BJ (cell line): ENCODE measurements around the gene HIPK2. TPM values are rescaled to one million over a fixed set of nuclear protein-coding genes. Genes with fewer than 3 reads are reported as not detected.

Source experiments
- CTCF ChIA-PET: fragments of 350-600 bp; formaldehyde crosslinking; extraction: SDS; loops from one replicate; lab custom pipeline; 2021; ENCODE audit warnings: antibody characterized with exemption, inconsistent platforms; lab: Yijun Ruan, JAX
- POLR2A ChIA-PET: fragments of 300-600 bp; sonication (Branson Sonifier 250); formaldehyde crosslinking; extraction: SDS; loops from one replicate; lab custom pipeline; 2021; ENCODE audit warnings: antibody characterized with exemption; lab: Charles Lee
- DNase-seq: peaks from one replicate; pipeline ENCODE4 v3.0.0-alpha.2; 2011; ENCODE audit warnings: low read depth
- H3K27me3 ChIP-seq: 2 replicates; pipeline ENCODE4 v1.6.0; 2011; ENCODE audit warnings: low read length; ENCODE audit not compliant: control insufficient read depth, insufficient read depth
- H3K36me3 ChIP-seq: 2 replicates; pipeline ENCODE4 v1.5.1; 2011; ENCODE audit warnings: low read length; ENCODE audit not compliant: control insufficient read depth, insufficient read depth
- H3K4me3 ChIP-seq: 2 replicates; pipeline ENCODE4 v1.5.1; 2011; ENCODE audit warnings: low read depth, mild to moderate bottlenecking, control low read depth, low read length
- polyA plus RNA-seq: library from polyadenylated mRNA; depleted of rRNA; stranded (reverse); fragments of >200 nt; gene quantifications from 2 replicates; pipeline ENCODE4 v1.2.3, GENCODE V29; 2011
- TF ChIP-seq, protein P1 (sequence below): IDR thresholded peaks from 2 replicates; pipeline ENCODE4 v1.5.1; 2011; ENCODE audit warnings: low read depth, mild to moderate bottlenecking, control low read depth, inconsistent platforms, low read length, moderate library complexity; ENCODE audit not compliant: insufficient read depth

The HIPK2 gene
- polyA plus RNA-seq, 1 experiment, result 3.6 TPM

DNA sequence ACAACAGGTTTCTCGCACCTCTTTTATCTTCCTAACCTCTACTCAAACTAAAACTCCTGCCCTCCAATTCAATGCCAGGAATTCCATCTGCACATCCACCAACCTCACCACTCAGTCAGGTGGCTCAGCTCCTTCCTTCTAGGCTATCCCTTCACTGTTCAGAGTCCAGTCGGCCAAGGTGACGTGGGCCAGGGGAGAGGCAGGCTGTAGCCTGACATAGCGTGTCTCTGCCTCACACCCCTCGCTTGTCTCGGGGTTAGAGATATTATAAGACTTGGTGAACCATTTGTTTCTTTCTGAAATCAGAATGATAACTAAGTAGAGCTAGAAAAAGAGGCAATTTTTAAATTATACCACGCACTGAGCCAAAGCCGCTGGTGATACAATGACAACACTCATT, 31.1 kb downstream of the HIPK2 start:
- POLR2A ChIA-PET, result no interaction called here
- CTCF ChIA-PET, result interaction anchor here (1.1 to 2.1 kb wide), 3 partner anchors 12 to 24 kb away, joined by 3 to 10 read pairs (median 5); no protein-coding TSS in a partner anchor
- H3K36me3 ChIP-seq, result no peaks in the 10 kb centered on the region
- no peak for DNase-seq
- no peak overlapping the region for H3K4me3 ChIP-seq
- no peaks in the 10 kb centered on the region for H3K27me3 ChIP-seq
- TF ChIP-seq, protein P1, sequence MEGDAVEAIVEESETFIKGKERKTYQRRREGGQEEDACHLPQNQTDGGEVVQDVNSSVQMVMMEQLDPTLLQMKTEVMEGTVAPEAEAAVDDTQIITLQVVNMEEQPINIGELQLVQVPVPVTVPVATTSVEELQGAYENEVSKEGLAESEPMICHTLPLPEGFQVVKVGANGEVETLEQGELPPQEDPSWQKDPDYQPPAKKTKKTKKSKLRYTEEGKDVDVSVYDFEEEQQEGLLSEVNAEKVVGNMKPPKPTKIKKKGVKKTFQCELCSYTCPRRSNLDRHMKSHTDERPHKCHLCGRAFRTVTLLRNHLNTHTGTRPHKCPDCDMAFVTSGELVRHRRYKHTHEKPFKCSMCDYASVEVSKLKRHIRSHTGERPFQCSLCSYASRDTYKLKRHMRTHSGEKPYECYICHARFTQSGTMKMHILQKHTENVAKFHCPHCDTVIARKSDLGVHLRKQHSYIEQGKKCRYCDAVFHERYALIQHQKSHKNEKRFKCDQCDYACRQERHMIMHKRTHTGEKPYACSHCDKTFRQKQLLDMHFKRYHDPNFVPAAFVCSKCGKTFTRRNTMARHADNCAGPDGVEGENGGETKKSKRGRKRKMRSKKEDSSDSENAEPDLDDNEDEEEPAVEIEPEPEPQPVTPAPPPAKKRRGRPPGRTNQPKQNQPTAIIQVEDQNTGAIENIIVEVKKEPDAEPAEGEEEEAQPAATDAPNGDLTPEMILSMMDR, result no peak

DNA sequence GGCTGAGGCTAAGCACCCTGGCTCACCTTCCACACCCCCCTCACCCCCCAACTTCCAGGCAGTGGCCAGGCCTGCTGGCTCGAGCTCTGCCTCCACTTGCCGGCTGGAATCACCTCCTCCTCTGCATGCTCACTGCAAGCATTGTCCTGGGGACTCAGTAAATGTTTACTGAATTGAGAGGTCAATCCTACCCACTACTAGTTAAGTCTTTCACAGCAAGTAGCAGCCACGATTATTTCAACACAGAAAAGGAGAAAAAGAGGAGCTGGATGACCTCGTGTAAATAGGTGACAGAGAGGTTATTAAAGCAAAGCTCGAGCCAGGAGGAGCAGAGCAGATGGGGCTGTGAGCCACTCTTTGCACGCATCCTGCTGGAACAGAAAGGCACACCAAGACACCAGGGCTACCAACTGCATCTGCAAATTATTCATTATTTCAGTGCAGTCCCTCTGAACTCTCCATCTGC, 32.1 kb downstream of the HIPK2 start:
- ChIA-PET POLR2A (no interaction called here), CTCF (interaction anchor here (1.1 to 2.1 kb wide), 4 partner anchors 13 to 127 kb away, joined by 3 to 10 read pairs (median 4); no protein-coding TSS in a partner anchor)
- DNase-seq, result no peak
- Histone ChIP-seq H3K4me3 (no peak overlapping the region), H3K27me3 (no peaks in the 10 kb centered on the region), H3K36me3 (no peaks in the 10 kb centered on the region)
- TF ChIP-seq, protein P1, result no peak

DNA sequence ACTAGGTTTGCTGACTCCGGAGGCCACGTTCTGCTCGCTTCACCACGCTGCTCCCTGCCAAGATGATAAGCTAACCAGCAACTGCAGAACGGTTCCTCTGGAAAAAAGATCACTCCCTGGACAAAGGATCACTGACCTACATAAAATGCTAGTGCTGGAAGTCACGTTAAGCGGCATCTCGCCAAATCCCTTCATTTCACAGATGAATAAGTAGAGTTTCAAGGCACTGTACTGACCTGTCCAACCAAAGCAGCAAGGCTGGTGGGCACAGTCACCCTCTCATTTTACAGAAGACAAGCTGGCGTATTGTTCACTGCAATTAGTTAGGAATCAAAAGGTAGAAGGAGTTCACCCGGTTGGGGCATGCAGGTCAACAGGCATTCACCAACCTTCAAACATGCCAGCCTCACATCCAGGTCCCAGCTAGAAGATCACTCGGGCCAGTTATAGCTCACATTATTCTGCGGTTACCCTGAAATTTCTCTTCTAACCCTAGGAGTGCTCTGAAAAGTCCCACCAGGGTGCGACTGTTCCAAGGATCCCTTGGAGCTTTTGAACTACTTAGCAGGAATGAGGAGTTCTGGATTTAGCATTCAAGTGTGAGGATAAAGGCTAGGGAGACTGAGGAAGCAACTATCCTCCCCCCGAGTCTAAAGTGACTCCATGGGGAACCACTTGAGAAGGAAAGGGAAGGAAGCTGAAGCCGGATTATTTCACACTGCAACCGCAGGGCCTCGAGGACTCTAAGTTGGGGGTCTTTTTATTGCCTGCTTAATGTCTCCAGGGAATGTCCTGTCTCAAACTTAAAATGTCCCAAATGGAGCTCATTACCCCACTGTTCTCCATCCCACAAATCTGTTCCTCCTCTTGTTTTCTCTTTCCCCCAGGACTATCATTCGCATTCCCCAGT, 32.8 kb downstream of the HIPK2 start:
- no peak overlapping the region for H3K4me3 ChIP-seq
- ChIA-PET CTCF (interaction anchor here (1.1 to 2.1 kb wide), 4 partner anchors 10 to 126 kb away, joined by 3 to 10 read pairs (median 4); no protein-coding TSS in a partner anchor), POLR2A (no interaction called here)
- DNase-seq, result no peak
- H3K27me3 ChIP-seq, result no peaks in the 10 kb centered on the region
- TF ChIP-seq, protein P1, result no peak
- no peaks in the 10 kb centered on the region for H3K36me3 ChIP-seq

DNA sequence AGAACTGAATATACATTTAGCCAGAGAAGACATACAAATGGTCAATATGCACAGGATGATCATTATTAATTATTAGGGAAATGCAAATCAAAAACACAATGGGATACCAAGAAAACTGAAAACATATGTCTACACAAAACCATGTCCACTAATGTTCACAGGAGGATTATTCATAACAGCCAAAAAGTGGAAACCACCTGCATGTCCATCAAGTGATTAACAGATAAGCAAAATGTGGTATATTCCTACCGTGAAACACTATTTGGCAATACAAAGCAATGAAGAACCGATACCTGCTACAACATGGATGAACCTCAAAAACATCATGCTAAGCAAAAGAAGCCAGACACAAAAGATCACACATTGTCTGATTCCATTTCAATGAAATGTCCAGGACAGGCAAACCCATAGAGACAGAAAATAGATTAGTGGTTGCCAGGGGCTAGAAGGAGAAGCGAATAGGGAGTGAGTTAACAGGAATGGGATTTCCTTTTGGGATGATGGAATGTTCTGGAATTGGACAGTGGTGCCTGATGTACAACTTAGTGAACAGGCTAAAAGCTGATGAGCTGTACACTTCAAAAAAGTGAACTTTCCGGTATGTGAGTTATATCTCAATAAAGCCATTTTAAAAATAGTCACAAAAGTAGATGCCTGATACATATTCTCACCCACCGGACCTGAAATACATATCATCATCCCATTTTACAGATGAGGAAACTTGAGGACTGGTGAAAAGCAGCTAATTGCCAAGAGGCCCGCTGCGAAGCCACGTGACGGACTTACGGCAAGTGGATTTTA, 33.6 kb downstream of the HIPK2 start:
- ChIA-PET CTCF (interaction anchor here (1.1 to 1.4 kb wide), 2 partner anchors 11 to 125 kb away, joined by 3 to 4 read pairs; no protein-coding TSS in a partner anchor), POLR2A (no interaction called here)
- TF ChIP-seq, protein P1, result no peak
- Histone ChIP-seq H3K4me3 (no peak overlapping the region), H3K27me3 (no peaks in the 10 kb centered on the region), H3K36me3 (no peaks in the 10 kb centered on the region)
- DNase-seq, result no peak
